ENCODE measurements around the gene EVL. TPM values are rescaled to one million over a fixed set of nuclear protein-coding genes. Genes with fewer than 3 reads are reported as not detected.
"Not testable (repeated sequence)": the region's sequence is repeated elsewhere in the genome, so short reads cannot be mapped to it uniquely, and the experiment has no call there.

Gene EVL
- total RNA-seq, 2 experiments from 2014 or later: 340 to 351 TPM

DNA sequence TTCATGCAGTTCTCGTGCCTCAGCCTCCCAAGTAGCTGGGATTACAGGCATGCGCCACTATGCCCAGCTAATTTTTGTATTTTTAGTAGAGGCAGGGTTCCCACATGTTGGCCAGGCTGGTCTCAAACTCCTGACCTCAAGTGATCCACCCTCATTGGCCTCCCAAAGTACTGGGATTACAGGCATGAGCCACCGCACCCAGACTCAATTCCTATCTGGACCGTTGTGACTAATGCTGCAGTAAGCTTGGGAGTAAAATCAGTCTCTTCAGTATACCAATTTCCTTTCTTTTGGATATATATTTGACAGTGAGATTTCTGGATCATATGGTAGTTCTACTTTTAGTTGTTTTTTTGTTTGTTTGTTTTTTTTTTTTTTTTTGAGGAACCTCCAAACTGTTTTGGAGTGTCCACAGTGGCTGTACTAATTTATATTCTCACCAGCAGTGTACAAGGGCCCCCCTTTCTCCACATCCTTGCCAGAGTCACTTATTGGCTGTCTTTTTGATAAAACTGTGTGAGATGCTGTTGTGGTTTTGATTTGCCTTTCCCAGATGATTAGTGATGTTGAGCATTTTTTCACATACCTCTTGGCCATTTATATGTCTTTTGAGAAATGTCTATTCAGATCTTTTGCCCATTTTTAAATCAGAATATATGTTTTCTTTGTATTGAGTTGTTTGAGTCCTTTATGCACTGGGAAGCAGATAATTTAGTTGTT, 37.3 kb upstream of the EVL start:
- Mint-ChIP-seq H3K4me1 (ENCODE audit: low read depth) (peaks cover 10% of the 10 kb centered on the region), H3K27ac (no peak overlapping the region), H3K9me3 (no peaks in the 10 kb centered on the region), H3K27me3 (peaks cover 1% of the 10 kb centered on the region), H3K4me3 (no peak overlapping the region), H3K36me3 (ENCODE audit: low read depth) (no peaks in the 10 kb centered on the region)
- no peak for ATAC-seq
- ChIA-PET POLR2A (no interaction called here), CTCF (no interaction called here)
- no peak for DNase-seq
- TF ChIP-seq, protein P1, sequence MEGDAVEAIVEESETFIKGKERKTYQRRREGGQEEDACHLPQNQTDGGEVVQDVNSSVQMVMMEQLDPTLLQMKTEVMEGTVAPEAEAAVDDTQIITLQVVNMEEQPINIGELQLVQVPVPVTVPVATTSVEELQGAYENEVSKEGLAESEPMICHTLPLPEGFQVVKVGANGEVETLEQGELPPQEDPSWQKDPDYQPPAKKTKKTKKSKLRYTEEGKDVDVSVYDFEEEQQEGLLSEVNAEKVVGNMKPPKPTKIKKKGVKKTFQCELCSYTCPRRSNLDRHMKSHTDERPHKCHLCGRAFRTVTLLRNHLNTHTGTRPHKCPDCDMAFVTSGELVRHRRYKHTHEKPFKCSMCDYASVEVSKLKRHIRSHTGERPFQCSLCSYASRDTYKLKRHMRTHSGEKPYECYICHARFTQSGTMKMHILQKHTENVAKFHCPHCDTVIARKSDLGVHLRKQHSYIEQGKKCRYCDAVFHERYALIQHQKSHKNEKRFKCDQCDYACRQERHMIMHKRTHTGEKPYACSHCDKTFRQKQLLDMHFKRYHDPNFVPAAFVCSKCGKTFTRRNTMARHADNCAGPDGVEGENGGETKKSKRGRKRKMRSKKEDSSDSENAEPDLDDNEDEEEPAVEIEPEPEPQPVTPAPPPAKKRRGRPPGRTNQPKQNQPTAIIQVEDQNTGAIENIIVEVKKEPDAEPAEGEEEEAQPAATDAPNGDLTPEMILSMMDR (IDR thresholded peaks at IDR 0.05): no peak
- intact Hi-C loops (cut with micrococcal nuclease): no loop called here

DNA sequence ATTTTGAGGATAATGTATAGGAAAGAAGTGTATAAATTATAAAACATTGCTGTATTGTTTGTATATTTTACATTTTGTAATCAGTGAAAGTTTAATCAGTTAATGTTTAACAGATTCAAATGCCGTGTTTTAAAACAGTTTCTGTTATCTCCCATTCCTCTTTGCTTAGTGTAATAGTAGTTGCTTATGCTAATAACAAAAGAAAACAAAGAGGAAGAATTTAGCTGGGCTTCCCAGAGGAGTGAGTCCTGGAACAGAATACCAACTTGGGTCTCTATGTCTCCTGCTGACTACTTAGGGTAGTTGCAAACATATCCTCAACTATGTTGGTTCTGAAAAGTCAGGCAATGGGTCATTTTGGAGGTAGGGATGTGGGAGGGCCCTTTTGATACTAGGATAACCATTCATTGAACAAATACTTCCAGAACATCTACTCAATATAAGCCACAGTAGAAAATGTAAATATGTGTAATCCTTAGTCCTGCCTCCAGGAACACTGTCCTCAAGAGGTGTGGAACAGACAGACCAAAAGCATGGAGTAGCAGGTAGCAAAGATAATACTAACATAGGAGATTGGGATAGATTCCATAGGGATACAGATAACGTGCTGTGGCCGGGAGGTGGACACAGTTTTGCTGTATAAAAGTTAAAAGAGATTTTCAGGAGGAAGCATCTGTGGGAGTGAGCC, 36.1 kb upstream of the EVL start:
- Mint-ChIP-seq H3K9me3 (no peaks in the 10 kb centered on the region), H3K4me1 (ENCODE audit: low read depth) (peaks cover 10% of the 10 kb centered on the region), H3K4me3 (no peak overlapping the region), H3K27me3 (peaks cover 1% of the 10 kb centered on the region), H3K27ac (no peak overlapping the region), H3K36me3 (ENCODE audit: low read depth) (no peaks in the 10 kb centered on the region)
- ChIA-PET POLR2A (interaction anchor here (0.6 kb wide), 1 partner anchor 327 kb away, joined by 3 read pairs; no protein-coding TSS in a partner anchor), CTCF (no interaction called here)
- no peak for ATAC-seq
- no peak for DNase-seq
- intact Hi-C loops (cut with micrococcal nuclease): no loop called here
- TF ChIP-seq, protein P1 (IDR thresholded peaks at IDR 0.05): no peak

- DNase-seq; intact Hi-C loops (cut with micrococcal nuclease); H3K36me3 Mint-ChIP-seq (ENCODE audit: low read depth); ATAC-seq; H3K27ac Mint-ChIP-seq; POLR2A ChIA-PET; H3K4me1 Mint-ChIP-seq (ENCODE audit: low read depth); H3K4me3 Mint-ChIP-seq; H3K27me3 Mint-ChIP-seq; H3K9me3 Mint-ChIP-seq: not testable (repeated sequence)
- CTCF ChIA-PET: interaction anchor here (0.6 to 1.4 kb wide), 3 partner anchors 40 to 177 kb away, joined by 3 to 4 read pairs (median 3); no protein-coding TSS in a partner anchor
Observed at GRCh38 chr14:100030006-100030405, 35.2 kb upstream of the EVL start.

DNA sequence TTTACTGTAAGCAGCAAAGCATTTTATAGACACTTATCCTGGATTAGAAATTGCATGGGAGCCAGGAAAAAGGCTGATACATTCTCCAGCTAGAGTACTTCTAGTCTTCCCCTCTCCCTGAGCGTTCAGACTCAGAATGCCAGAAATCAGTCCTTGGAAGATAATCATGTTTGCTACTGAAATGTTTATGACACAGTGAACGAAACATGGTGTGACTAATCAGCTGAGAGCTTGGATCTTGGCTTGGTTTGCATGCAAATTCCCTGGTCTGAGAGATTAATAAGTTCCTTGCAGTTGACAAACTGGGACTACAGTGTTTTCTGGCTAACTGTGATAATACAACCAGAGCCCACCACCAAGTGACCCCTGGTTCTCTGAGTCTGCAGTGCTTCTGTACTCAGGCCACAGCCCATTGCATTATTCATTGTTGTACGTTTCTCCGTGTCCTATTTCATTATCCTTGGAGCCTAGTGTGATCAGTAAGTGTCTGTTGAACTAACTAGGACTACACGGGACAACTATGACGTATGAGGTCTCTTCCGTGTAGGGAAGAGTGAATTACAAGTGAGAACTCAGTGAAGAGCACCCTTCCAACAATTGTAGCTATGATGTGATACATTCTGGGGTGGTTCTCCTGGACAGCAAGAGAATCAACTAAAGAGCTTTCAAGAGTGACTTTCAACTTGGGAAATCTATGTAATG, 34.6 kb upstream of the EVL start:
- H3K9me3 Mint-ChIP-seq: no peaks in the 10 kb centered on the region
- intact Hi-C loops (cut with micrococcal nuclease): no loop called here
- H3K4me1 Mint-ChIP-seq (ENCODE audit: low read depth): no peaks in the 10 kb centered on the region
- DNase-seq: no peak
- no peak overlapping the region for H3K4me3 Mint-ChIP-seq
- H3K36me3 Mint-ChIP-seq (ENCODE audit: low read depth): no peaks in the 10 kb centered on the region
- ChIA-PET POLR2A (interaction anchor here (1.4 kb wide), 1 partner anchor 14 kb away, joined by 5 read pairs; no protein-coding TSS in a partner anchor), CTCF (interaction anchor here (1.0 to 1.4 kb wide), 3 partner anchors 41 to 132 kb away, joined by 3 to 4 read pairs (median 3); no protein-coding TSS in a partner anchor)
- no peak for ATAC-seq
- peaks cover 1% of the 10 kb centered on the region for H3K27me3 Mint-ChIP-seq
- no peak overlapping the region for H3K27ac Mint-ChIP-seq
- TF ChIP-seq, protein P1 (IDR thresholded peaks at IDR 0.05): no peak

DNA sequence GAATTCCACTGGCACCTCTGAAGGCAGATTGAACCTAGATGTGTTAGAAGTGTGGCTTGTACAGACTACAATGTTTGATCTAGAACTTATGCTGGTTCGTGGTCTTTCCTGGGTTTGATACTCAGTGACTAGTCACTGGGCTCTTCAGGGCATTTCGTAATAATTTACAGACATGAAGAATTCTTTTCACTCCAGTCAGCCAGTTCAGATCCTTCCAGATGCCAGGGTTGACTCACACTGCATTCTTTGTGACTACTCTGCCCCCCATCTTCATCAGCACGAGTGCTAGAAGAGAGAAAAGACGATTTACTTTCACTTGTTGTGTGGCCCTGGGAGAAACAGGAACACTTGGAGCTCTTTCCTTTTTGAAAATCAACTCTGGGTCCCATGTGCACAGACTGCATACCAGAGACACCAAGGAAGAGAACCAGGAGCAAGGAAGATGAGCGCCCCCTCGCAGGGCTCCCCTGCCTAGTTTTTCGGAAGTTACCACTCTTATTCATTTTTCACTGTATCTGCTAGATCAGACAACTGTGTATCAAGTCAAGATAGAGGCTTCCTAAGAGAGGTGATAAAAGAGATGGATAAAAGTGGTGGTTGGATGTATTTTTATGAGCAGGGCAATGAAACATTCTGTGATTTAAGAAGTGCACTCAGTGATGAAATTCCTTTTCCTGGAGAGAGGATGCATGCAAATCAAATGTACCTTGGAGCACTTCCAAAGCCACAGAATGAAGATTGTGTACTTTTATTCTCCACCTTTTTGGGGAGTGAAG, 33.5 kb upstream of the EVL start:
- H3K27ac Mint-ChIP-seq: no peak overlapping the region
- ChIA-PET POLR2A (interaction anchor here (1.4 kb wide), 1 partner anchor 15 kb away, joined by 5 read pairs; no protein-coding TSS in a partner anchor), CTCF (interaction anchor here (1.0 to 1.4 kb wide), 3 partner anchors 49 to 133 kb away, joined by 3 read pairs; no protein-coding TSS in a partner anchor)
- DNase-seq (no peak), ATAC-seq (no peak)
- no peaks in the 10 kb centered on the region for H3K9me3 Mint-ChIP-seq
- no peak overlapping the region for H3K4me3 Mint-ChIP-seq
- H3K4me1 Mint-ChIP-seq (ENCODE audit: low read depth): no peaks in the 10 kb centered on the region
- H3K27me3 Mint-ChIP-seq: peaks cover 1% of the 10 kb centered on the region
- TF ChIP-seq, protein P1 (IDR thresholded peaks at IDR 0.05): no peak
- no peaks in the 10 kb centered on the region for H3K36me3 Mint-ChIP-seq (ENCODE audit: low read depth)
- intact Hi-C loops (cut with micrococcal nuclease): no loop called here

All from activated CD8-positive, alpha-beta T cell treated with anti-CD3 and anti-CD28 coated beads for 36 hours (primary cell).